ENCODE data around the gene DMBX1. TPM values are rescaled to one million over a fixed set of nuclear protein-coding genes. Genes with fewer than 3 reads are reported as not detected.

Gene DMBX1
- total and polyA plus RNA-seq, 2 of the 4 experiments (the other 2 are of a cell fraction) = not detected

DNA sequence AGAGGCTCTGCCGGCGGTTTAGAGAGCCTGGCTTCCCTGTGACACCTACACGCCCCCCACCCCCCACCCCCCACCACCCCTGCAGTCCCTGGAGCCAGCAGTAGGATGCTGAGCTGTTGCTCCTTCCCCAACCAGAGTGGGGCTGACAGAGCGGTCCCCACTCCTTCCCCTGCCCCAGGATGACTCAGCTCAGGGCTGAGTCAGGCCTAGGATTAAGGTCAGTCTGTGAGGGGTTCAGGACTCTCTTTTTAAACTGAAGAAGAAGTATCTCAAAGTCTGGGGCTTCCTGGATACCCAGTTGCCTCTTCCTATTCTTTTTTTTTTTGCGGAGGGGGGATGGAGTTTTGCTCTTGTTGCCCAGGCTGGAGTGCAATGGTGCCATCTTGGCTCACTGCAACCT lies 19.1 kb downstream of the DMBX1 start:
- H3K27me3 ChIP-seq (ENCODE audit: control insufficient read depth, insufficient read depth, low read length) = peaks cover 21% of the 10 kb centered on the region
- no peak overlapping the region for H3K4me2 ChIP-seq (ENCODE audit: low read depth, low read length)
- H3K4me3 ChIP-seq (ENCODE audit: insufficient read depth, low read depth, low read length) = no peak overlapping the region
- H3K14ac ChIP-seq (replicated peaks; ENCODE audit: low read depth, low read length) = no peak overlapping the region
- DNase-seq (peak; percentile 15), ATAC-seq (ENCODE audit: low read depth) (peak; percentile 82; the same call in 1 of the 2 replicates)
- H4K8ac ChIP-seq (ENCODE audit: low read depth in 2 of 2, low read length in 2 of 2) = no peak overlapping the region
- no peak overlapping the region for H3K23ac ChIP-seq (ENCODE audit: low read depth, low read length)
- intact Hi-C loops (cut with micrococcal nuclease) (no loop called here), dilution Hi-C loops (cut with HindIII; ENCODE audit: low sequenced_read_pairs, unreplicated experiment) (no loop called here), in situ Hi-C loops (cut with MboI; ENCODE audit: low sequenced_read_pairs) (no loop called here)
- H3K4me1 ChIP-seq (ENCODE audit: control insufficient read depth, insufficient read depth, low read length) = no peaks in the 10 kb centered on the region
- no CpG with 5 or more reads among the region's 5 CpGs for WGBS, 2 experiments (ENCODE audit: extremely low coverage in 2 of 2, insufficient read length in 1 of 2)
- POLR2A ChIA-PET (ENCODE audit: unreplicated experiment) = no interaction called here
- H3K27ac ChIP-seq (ENCODE audit: insufficient read depth, low read length) = no peak overlapping the region
- no peak overlapping the region for H2BK20ac ChIP-seq (ENCODE audit: low read depth, low read length)
- H3K4ac ChIP-seq (ENCODE audit: low read depth, low read length) = no peak overlapping the region
- H3K56ac ChIP-seq (ENCODE audit: extremely low read depth, insufficient read depth, low read length) = no peak overlapping the region
- no peak overlapping the region for H2BK120ac ChIP-seq (ENCODE audit: low read depth, low read length)
- no peak overlapping the region for H4K5ac ChIP-seq (ENCODE audit: low read depth, low read length)
- no peak overlapping the region for H4K91ac ChIP-seq (ENCODE audit: insufficient read depth, low read depth, low read length)
- no peak overlapping the region for H3K9ac ChIP-seq (ENCODE audit: low read depth, low read length)
- H2AK9ac ChIP-seq (replicated peaks; ENCODE audit: low read depth, low read length, poor library complexity) = no peak overlapping the region
- no peaks in the 10 kb centered on the region for H3K36me3 ChIP-seq (ENCODE audit: control insufficient read depth, insufficient read depth, low read length)
- H4K20me1 ChIP-seq (ENCODE audit: insufficient read depth, low read length) = no peaks in the 10 kb centered on the region
- TF ChIP-seq FOS (IDR thresholded peaks at IDR 0.05; ENCODE audit: low read depth, low read length) = peak; percentile 50; the same call in 1 of the 2 replicates
- no peak for TF ChIP-seq RFX5 (IDR thresholded peaks at IDR 0.05; ENCODE audit: low read depth, low read length)
- no peak for TF ChIP-seq BHLHE40 (IDR thresholded peaks at IDR 0.05; ENCODE audit: low read depth, low read length)
- H2AK5ac ChIP-seq (ENCODE audit: low read depth, low read length) = no peak overlapping the region
- H3K9me3 ChIP-seq (ENCODE audit: control insufficient read depth, insufficient read depth, low read length) = no peaks in the 10 kb centered on the region
- H3K79me1 ChIP-seq (ENCODE audit: low read depth in 1 of 2, low read length in 2 of 2) = no peaks in the 10 kb centered on the region
- H2BK5ac ChIP-seq (ENCODE audit: low read depth, low read length, poor library complexity, severe bottlenecking) = no peak overlapping the region
- no peak overlapping the region for H3K18ac ChIP-seq (ENCODE audit: low read depth, low read length)
- no peak overlapping the region for H2BK15ac ChIP-seq (ENCODE audit: low read depth, low read length)
- no peaks in the 10 kb centered on the region for H3K9me1 ChIP-seq (ENCODE audit: insufficient read depth, low read length)
- CTCF ChIA-PET = no interaction called here
- BruUV-seq (replicated peaks) = no TSS peak
- H2AFZ ChIP-seq (replicated peaks; ENCODE audit: low read length, poor library complexity) = no peak overlapping the region
